ENCODE results near the gene MAGEA2.
"Not testable (repeated sequence)": the region's sequence is repeated elsewhere in the genome, so short reads cannot be mapped to it uniquely, and the experiment has no call there.

The MAGEA2 gene

GRCh38 chrX:152709173-152709572 is 44.5 kb downstream of the MAGEA2 start, which contains the start of gene CSAG2:
CSAG2 (minus strand) TSS chrX:152709273; CDS start chrX:152709112, 161 bp downstream.
- not testable (repeated sequence) for DNase-seq (ENCODE audit: low read depth in 2 of 2)

GRCh38 chrX:152706500-152706899 is 47.1 kb downstream of the MAGEA2 start:
- DNase-seq (ENCODE audit: low read depth in 2 of 2), result not testable (repeated sequence)

GRCh38 chrX:152700390-152700789 is 53.3 kb downstream of the MAGEA2 start:
- DNase-seq (ENCODE audit: low read depth in 2 of 2), result not testable (repeated sequence)
